HG02970 (cell line): ENCODE results near the gene PSORS1C2.

Experiments
- ATAC-seq: cut with Tn5 transposase; IDR thresholded peaks from one replicate; pipeline ENCODE4 v1.9.1; 2021; ENCODE audit warnings: mild to moderate bottlenecking, moderate library complexity, moderate number of reproducible peaks; ENCODE audit not compliant: unreplicated experiment, low FRiP score

PSORS1C2 gene

GRCh38 chr6:31143148-31143547, 4.3 kb upstream of the PSORS1C2 start:
- no peak for ATAC-seq

GRCh38 chr6:31142361-31142761, 3.5 kb upstream of the PSORS1C2 start:
- ATAC-seq, result no peak

GRCh38 chr6:31140643-31141042, 1.8 kb upstream of the PSORS1C2 start:
- ATAC-seq, result no peak

- no peak for ATAC-seq
Measured at GRCh38 chr6:31139599-31139998, 733 bp upstream of the PSORS1C2 start.

- ATAC-seq, result no peak
Measured at GRCh38 chr6:31135710-31136109, 3.2 kb downstream of the PSORS1C2 start.

GRCh38 chr6:31132806-31133205, 6.1 kb downstream of the PSORS1C2 start:
- no peak for ATAC-seq

- no peak for ATAC-seq
Measured at GRCh38 chr6:31131595-31131994, 7.3 kb downstream of the PSORS1C2 start.

GRCh38 chr6:31130751-31131150, 8.1 kb downstream of the PSORS1C2 start:
- ATAC-seq, result no peak

- ATAC-seq, result no peak
Measured at GRCh38 chr6:31129130-31129529, 9.7 kb downstream of the PSORS1C2 start.

GRCh38 chr6:31128093-31128676, 10.7 kb downstream of the PSORS1C2 start:
- no peak for ATAC-seq

GRCh38 chr6:31126396-31127175, 12.3 kb downstream of the PSORS1C2 start:
- no peak for ATAC-seq

GRCh38 chr6:31125586-31126363, 13.1 kb downstream of the PSORS1C2 start:
- ATAC-seq, result no peak

GRCh38 chr6:31125162-31125561, 13.7 kb downstream of the PSORS1C2 start:
- ATAC-seq, result no peak

GRCh38 chr6:31122791-31123706, 15.8 kb downstream of the PSORS1C2 start:
- no peak for ATAC-seq

- no peak for ATAC-seq
Measured at GRCh38 chr6:31121131-31121790, 17.6 kb downstream of the PSORS1C2 start.

GRCh38 chr6:31120151-31120915, 18.5 kb downstream of the PSORS1C2 start, which contains the start of gene CDSN:
CDSN (minus strand) TSS chr6:31120446; CDS start chr6:31120419, 27 bp downstream.
- no peak for ATAC-seq

- no peak for ATAC-seq
Measured at GRCh38 chr6:31118178-31118577, 20.7 kb downstream of the PSORS1C2 start.

- ATAC-seq, result no peak
Measured at GRCh38 chr6:31116661-31117385, 22.0 kb downstream of the PSORS1C2 start.
